Progenitor cell of endocrine pancreas (in vitro differentiated cells): ENCODE data around the gene NUDT8. TPM values are rescaled to one million over a fixed set of nuclear protein-coding genes. Genes with fewer than 3 reads are reported as not detected.
"Not testable (repeated sequence)": the region's sequence is repeated elsewhere in the genome, so short reads cannot be mapped to it uniquely, and the experiment has no call there.

Experiments
- DNase-seq: peaks from one replicate; pipeline ENCODE4 v3.0.0; 2021; ENCODE audit warnings: low spot score; ENCODE audit not compliant: unreplicated experiment
- H3K27ac Mint-ChIP-seq: 2 replicates; pipeline ENCODE4 v1.8.0; 2021; ENCODE audit warnings: mild to moderate bottlenecking, moderate library complexity, mixed read lengths
- H3K27me3 Mint-ChIP-seq: 2 replicates; pipeline ENCODE4 v1.8.0; 2021; ENCODE audit warnings: mixed read lengths
- H3K36me3 Mint-ChIP-seq: 2 replicates; pipeline ENCODE4 v1.8.0; 2022; ENCODE audit warnings: mixed read lengths; ENCODE audit not compliant: insufficient read depth
- H3K4me1 Mint-ChIP-seq: 2 replicates; pipeline ENCODE4 v1.8.0; 2021; ENCODE audit warnings: low read depth, mixed read lengths
- H3K4me3 Mint-ChIP-seq: 2 replicates; pipeline ENCODE4 v1.8.0; 2021; ENCODE audit warnings: low read depth, mild to moderate bottlenecking, moderate library complexity, mixed read lengths
- H3K9me3 Mint-ChIP-seq: 2 replicates; pipeline ENCODE4 v1.8.0; 2021; ENCODE audit warnings: low read depth, mixed read lengths
- total RNA-seq: library from RNA; stranded (reverse); gene quantifications from 2 replicates; pipeline ENCODE4 v1.2.1, GENCODE V29; 2021
- TF ChIP-seq, protein P1 (sequence below): fragments of 200-600 bp; sonication (generic); IDR thresholded peaks from one replicate; pipeline ENCODE4 v1.5.0; 2021; ENCODE audit warnings: antibody characterized with exemption, mild to moderate bottlenecking; ENCODE audit not compliant: unreplicated experiment

The NUDT8 gene
- total RNA-seq, 1 donor from 2014 or later = 5.1 TPM

DNA sequence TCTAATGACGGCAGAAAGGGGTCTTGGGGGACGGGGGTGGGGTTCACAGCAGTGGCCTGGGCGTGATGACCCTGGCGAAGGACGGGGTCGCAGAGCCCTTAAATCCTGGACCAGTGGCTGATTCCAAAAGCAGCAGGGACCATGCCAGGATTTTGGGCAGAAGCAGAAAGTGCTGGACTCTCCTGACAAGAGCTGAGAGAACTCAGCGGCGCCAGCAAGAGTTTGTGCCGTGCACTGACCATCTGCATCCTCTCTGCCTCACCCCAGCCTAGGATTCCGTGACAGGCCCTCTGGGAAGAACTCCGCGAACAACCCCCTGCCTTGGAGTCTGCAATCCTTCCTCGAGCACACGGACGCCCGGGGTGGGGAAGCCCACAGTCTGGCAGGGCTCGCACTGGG, 23.6 kb downstream of the NUDT8 start:
- no peak for DNase-seq
- H3K27me3 Mint-ChIP-seq = peaks cover 6% of the 10 kb centered on the region

DNA sequence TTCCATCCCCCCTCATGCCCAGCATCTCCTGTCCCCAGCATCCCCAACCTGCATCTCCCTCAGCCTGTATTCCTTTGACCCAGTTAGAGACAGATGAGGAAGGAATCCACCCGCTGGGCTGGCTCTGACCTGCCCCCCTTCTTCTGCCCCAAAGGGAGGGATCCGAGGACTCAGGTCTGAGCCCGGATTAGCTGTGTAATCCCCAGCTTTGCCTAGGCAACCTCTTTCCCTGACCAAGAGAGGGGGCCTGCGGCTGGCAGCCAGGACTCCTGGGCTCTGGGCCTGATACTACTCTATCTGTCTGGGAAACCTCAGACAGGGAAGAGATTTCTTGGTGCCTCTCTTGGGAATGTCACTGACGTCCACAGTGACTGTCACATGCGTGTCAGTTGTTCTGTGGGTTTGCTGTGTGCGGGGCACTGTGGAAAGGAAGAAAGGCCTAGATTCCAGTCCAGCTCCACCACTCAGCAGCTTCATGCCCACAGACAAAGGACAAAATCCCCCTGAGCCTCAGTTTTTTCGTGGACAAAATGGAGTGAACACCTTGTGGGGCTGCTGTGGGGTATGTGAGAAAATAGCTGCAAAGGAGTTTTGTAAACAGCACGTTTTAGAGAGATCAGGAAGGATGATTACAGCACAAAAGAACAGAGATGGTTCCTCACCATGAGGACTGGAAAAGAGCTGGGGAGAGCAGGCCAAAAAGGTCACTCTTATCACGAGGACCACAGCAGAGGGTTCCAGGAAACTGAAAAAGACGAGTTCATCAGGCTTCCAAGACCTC, 24.3 kb downstream of the NUDT8 start:
- no peak overlapping the region for H3K27ac Mint-ChIP-seq
- TF ChIP-seq, protein P1, sequence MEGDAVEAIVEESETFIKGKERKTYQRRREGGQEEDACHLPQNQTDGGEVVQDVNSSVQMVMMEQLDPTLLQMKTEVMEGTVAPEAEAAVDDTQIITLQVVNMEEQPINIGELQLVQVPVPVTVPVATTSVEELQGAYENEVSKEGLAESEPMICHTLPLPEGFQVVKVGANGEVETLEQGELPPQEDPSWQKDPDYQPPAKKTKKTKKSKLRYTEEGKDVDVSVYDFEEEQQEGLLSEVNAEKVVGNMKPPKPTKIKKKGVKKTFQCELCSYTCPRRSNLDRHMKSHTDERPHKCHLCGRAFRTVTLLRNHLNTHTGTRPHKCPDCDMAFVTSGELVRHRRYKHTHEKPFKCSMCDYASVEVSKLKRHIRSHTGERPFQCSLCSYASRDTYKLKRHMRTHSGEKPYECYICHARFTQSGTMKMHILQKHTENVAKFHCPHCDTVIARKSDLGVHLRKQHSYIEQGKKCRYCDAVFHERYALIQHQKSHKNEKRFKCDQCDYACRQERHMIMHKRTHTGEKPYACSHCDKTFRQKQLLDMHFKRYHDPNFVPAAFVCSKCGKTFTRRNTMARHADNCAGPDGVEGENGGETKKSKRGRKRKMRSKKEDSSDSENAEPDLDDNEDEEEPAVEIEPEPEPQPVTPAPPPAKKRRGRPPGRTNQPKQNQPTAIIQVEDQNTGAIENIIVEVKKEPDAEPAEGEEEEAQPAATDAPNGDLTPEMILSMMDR = no peak
- H3K36me3 Mint-ChIP-seq = peaks cover 5% of the 10 kb centered on the region
- H3K27me3 Mint-ChIP-seq = peaks cover 6% of the 10 kb centered on the region
- peaks cover 5% of the 10 kb centered on the region for H3K9me3 Mint-ChIP-seq
- peak overlapping the region; percentile 52 for H3K4me3 Mint-ChIP-seq
- no peak for DNase-seq
- peaks cover 14% of the 10 kb centered on the region for H3K4me1 Mint-ChIP-seq

More for the DNA sequence above, 23.6 kb downstream of the NUDT8 start:
- Mint-ChIP-seq H3K27ac (no peak overlapping the region), H3K4me1 (peaks cover 14% of the 10 kb centered on the region), H3K4me3 (peak overlapping the region; percentile 90), H3K36me3 (peaks cover 5% of the 10 kb centered on the region), H3K9me3 (peaks cover 5% of the 10 kb centered on the region)
- TF ChIP-seq, protein P1 = no peak

- H3K27ac Mint-ChIP-seq = no peak overlapping the region
- peaks cover 14% of the 10 kb centered on the region for H3K4me1 Mint-ChIP-seq
- TF ChIP-seq, protein P1 = no peak
- peaks cover 5% of the 10 kb centered on the region for H3K9me3 Mint-ChIP-seq
- H3K4me3 Mint-ChIP-seq = no peak overlapping the region
- H3K27me3 Mint-ChIP-seq = peaks cover 6% of the 10 kb centered on the region
- no peak for DNase-seq
- peaks cover 5% of the 10 kb centered on the region for H3K36me3 Mint-ChIP-seq
Measured at GRCh38 chr11:67604815-67605214, 24.9 kb downstream of the NUDT8 start.

DNA sequence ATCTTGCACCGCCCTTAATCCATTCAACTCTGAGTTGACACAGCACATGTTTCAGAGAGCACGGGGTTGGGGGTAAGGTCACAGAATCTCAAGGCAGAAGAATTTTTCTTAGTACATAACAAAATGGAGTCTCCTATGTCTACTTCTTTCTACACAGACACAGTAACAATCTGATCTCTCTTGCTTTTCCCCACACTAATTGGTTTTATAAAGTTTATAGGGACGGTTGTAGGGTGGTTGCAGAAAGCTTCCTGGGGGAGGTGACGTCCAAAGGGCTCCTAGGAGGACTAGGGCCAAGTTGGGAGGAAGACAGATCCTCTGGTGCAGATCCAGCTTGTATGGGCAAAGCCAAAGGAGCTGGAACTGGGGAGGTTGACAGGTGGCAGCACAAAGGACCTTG, 25.6 kb downstream of the NUDT8 start:
- H3K4me3 Mint-ChIP-seq, H3K27me3 Mint-ChIP-seq, H3K9me3 Mint-ChIP-seq, DNase-seq, H3K27ac Mint-ChIP-seq, H3K36me3 Mint-ChIP-seq: not testable (repeated sequence)
- H3K4me1 Mint-ChIP-seq = peaks cover 14% of the 10 kb centered on the region

- H3K36me3 Mint-ChIP-seq = peaks cover 2% of the 10 kb centered on the region
- no peak overlapping the region for H3K4me3 Mint-ChIP-seq
- H3K27ac Mint-ChIP-seq = no peak overlapping the region
- TF ChIP-seq, protein P1 = no peak
- H3K9me3 Mint-ChIP-seq = peaks cover 9% of the 10 kb centered on the region
- peaks cover 6% of the 10 kb centered on the region for H3K27me3 Mint-ChIP-seq
- no peak for DNase-seq
- peaks cover 7% of the 10 kb centered on the region for H3K4me1 Mint-ChIP-seq
Measured at GRCh38 chr11:67601098-67601497, 28.6 kb downstream of the NUDT8 start.
